Inflammatory macrophage (primary cell): ENCODE measurements around the gene PTGER3.
"Not testable (repeated sequence)": the region's sequence is repeated elsewhere in the genome, so short reads cannot be mapped to it uniquely, and the experiment has no call there.

Experiments used
- DNase-seq, 2 donors: peaks; one replicate each; pipeline ENCODE4 v3.0.0-alpha.2; 2020 to 2022

The PTGER3 gene

GRCh38 chr1:71002709-71003475 is 44.7 kb downstream of the PTGER3 start:
- no peak for DNase-seq

DNA sequence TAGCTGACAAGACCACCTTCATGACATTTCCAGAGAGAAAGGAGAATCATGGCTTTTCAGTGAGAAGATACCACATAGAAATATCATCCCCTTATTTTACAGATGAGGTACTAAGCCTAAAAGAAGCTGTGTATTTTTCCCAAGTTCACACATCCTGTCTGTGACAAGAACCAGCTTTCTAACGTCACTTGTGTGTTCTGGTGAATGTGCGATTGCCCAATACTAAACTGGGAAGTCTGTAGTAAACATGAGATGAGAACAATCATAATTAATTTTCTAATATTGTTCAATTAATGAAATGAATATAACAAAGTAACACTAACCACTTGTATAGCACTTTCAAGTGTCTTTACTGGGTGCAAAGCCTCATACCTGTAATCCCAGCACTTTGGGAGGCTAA is 46.0 kb downstream of the PTGER3 start:
- peak in 1 of 2 donors; percentile 11 for DNase-seq

GRCh38 chr1:70997793-70998192 is 49.8 kb downstream of the PTGER3 start:
- DNase-seq: no peak

DNA sequence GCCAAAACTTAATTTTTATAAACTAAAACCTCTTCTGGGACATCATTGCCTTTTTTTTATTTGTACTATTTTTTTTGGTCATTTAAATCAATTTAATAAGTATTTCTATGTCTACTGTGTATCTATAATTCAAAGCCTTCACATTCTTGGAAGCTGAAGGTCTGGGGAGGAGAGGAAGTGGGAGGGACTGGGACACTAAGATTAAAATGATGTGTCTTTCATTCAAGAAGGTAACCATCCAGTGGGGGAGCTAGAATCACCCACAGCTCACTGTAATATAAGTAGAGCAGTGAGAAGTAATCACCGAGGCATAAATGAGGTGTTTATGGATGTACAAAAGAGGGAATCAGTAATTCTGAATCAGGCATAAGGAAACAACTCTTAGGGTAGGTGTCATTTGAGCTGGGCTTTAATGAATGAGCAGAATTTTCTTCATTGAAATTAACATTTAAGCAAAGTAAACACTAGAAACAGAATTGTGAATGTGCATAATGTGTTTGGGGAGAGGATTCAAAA is 52.8 kb downstream of the PTGER3 start:
- no peak for DNase-seq

DNA sequence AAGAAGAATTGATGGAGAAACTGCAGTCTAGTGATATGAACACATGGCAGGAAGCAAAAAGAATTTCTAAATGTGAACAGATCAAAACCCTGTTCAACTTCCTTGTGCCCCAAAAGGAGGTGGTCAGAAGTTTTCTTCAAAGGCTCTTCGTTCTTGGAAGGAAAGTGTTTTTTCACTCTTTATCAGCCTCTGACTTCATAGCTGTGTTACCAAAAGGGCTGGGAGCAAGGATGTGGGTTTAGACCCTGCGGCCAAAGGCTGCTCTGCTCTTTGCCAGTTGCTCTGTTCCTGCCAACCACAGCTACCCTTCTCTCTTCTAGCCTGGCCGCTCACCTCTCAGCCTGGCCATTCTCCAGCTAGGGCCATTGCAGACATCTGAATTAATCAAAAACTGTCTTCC is 53.8 kb downstream of the PTGER3 start:
- DNase-seq: no peak

DNA sequence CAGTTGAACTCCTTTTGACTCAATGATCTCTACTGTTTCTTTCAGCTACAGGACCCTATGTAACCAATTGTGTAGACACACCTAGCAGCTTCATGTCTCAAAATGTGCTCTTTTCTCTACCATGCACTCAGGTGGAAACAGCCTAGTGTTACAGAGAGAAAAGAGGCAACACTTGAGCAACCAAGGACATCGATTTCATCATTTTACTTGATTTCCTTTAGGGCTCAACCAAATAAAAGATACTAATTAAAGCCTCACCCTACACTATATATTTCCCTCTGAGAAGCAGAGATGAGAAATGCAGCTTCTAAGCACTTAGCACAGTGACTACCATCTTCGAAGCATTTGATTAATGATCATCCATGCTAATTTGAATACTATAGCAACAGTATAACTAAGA is 55.1 kb downstream of the PTGER3 start:
- no peak for DNase-seq

- no peak for DNase-seq
These were observed 57.0 kb downstream of the PTGER3 start for GRCh38 chr1:70990469-70991253.

- no peak for DNase-seq
These were observed 60.1 kb downstream of the PTGER3 start for GRCh38 chr1:70987497-70987896.

DNA sequence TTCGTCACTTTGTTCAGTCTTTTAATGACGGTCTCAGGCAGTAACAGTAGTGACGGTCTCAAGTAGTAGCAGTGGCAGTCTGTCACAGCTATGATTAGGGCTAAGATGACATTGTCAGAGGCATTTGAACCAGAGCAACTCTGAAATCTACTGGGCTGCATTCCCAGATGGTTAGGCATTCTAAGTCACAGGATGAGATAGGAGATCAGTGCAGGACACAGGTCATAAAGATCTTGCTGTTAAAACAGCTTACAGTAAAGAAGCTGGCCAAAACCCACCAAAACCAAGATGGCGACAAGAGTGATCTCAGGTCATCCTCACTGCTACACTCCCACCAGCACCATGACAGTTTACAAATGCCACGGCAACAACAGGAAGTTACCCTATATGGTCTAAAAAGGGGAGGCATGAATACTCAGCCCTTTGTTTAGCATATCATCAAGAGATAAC is 61.8 kb downstream of the PTGER3 start:
- not testable (repeated sequence) for DNase-seq

DNA sequence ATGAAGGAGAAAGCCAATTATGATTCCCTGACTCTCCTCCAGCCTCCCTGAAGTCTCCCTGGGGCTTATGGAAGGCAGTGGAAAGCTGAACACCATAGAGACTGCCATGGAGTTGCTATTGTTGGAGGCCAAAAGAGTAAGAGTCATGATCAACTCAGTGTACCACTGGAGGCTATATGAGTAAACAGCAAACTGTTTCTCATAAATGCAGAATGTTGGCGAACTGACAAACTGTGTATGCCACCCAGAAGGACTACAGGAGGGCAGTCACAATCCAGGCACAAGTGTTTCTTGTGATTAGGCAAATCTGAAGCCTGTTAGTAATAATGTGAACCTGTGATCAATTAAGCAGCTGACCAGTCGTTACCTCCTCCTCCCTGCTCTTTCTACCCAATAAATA is 62.3 kb downstream of the PTGER3 start:
- DNase-seq: not testable (repeated sequence)

DNA sequence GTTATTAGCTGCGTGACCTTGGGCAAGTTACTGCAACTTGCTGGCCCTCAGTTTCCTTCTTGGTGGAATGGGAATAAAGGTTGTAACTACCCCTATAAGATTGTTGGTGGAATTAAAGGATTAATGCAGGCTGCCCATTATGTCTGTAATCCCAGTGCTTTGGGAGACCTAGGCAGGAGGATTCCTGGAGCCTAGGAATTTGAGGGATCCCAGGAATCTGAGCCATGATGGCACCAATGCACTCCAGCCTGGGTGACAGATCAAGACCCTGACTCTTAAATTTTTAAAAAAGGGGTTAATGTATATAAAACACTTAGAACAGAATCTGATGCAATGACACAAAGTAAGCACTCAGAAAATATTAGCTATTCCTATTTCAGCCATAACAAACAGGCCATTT is 67.3 kb downstream of the PTGER3 start:
- no peak for DNase-seq

GRCh38 chr1:70979881-70980280 is 67.7 kb downstream of the PTGER3 start:
- peak; percentile 53 to 78 for DNase-seq

- no peak for DNase-seq
These were observed 68.3 kb downstream of the PTGER3 start for GRCh38 chr1:70979313-70979712.

- peak; percentile 53 to 86 for DNase-seq
These were observed 69.0 kb downstream of the PTGER3 start for GRCh38 chr1:70978623-70979022.

DNA sequence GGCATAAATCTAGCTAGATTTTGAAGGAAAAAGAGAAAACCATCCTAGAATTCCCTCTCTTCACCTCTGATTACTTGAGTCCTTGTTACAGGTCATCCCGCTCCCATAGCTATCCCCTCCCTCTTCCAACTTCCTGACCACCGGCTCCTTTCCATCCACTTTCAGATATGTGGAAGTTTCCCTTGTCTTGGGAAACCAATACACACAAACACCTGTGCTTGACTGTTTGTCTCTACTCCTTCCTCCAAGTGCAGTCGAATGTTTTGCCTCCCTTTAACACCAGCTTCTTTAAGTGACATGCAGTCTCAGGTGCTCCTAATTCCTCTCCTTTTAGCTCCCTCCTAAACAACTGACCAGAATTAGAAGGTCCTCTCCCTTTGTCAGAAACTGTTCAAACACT is 70.0 kb downstream of the PTGER3 start:
- no peak for DNase-seq

- DNase-seq: no peak
These were observed 70.6 kb downstream of the PTGER3 start for GRCh38 chr1:70977041-70977440.

DNA sequence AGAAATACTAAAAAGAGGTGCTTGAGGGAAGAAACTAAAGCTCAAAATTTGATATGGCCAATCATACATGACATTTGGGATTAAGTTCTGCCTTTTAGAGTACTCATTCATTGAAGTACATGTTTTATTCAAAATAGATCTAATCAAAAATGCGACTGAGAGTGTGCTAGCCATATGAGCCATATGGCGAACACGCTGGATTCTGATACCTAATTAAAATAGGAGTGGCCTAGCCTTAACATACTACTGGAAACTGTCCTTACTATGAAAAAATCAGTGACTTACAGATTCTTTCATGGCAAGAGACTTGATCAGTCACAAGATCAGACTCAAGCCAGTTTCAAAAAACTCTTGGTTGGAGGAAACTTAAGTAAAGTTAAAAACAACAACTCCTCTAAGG is 73.9 kb downstream of the PTGER3 start:
- DNase-seq: no peak

DNA sequence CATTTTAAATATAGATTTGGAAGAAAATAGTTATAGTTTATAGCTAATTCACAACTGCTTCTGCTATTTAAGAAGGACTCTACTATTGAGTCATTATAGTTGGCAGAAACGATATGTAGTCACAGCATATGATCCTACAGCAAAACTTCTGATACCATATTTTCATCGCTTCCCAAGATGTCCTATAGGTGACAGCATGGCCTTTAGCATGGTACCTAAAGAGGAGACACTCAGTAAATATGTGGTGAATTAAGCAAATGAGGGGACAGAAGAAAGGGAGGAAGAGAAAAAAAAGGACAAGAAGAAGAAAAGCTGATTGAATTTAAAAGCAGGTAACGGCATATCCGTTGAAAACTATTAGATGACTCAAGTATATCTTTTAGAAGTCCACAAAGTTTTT is 77.2 kb downstream of the PTGER3 start:
- no peak for DNase-seq

DNA sequence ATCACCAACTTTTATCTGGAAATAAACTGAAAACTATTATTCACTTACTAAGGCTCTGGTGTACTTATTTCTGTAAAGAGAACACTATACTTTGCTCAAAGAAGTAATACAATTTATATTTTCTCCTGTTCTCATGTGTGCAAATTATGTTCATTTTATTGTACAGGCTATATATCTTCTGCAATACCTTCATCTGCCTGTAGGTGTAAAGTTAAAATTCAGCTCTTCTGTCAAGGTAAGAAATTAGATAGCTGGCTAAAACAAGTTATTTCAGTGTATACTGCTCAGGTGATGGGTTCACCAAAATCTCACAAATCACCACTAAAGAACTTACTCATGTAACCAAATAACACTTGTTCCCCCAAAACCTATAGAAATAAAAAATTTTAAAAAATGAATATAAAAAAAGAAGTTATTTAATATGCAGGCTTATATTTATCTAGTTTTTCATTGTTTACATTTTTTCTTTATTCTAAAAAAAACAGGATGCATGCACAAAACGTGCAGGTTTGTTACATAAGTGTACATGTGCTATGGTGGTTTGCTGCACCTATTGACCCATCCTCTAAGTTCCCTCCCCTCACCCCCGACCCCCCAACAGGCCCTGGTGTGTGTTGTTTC is 81.5 kb downstream of the PTGER3 start:
- DNase-seq: peak in 1 of 2 donors; percentile 15

GRCh38 chr1:70963374-70963773 is 84.2 kb downstream of the PTGER3 start:
- DNase-seq: no peak

DNA sequence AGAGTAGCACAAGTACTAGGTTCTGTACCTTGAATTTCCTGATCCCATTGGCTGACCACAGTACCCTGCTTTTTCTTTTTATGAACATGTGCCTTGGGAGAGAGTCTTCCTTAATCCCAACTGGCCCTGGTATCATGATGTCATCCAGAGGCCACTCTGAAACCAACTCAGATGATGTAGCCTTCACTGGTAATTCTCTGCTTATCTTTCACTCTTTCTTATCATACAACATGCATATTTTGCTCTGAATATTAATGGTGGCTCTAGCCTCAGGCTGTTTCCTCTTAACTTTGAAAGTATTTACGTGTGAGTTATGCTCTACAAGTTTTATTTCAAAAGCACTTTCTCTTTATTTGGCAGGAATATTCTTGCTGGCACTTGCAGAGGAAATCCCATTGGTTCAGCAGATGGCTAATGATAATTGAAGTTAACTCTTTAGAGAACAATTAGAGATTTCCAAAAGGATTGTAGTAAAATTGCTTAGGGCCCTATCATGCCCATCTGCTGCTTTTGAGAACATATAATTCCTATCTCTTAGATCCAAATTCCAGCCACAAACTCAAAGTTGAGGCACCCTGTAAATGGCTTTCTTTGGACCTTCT is 86.1 kb downstream of the PTGER3 start:
- DNase-seq: no peak

DNA sequence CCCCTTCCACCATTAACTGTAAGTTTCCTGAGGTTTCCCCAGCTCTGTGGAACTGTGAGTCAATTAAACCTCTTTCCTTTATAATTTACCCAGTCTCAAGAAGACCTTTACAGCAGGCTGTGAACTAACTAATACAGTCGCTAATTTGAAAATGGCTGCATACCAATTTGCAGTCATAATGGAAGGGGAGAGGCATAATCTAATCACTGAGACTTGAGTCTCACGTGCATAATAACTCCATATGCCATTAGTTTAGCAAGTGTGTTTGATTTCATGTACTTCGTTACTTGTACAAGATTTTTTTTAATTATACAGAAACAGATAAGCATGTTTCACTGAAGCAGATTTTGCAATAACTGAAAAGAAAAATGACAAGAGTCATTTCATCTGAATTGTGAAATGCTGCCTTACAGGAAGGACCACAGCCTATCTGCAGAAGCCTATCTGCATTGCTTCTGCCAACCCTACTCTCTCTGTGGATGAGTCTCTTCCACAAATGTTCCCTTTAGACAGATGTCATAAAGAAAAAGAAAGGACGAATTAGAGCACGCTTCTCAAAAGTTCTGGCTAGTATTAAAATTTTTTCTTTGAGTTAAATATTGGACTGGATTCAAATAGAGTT is 99.1 kb downstream of the PTGER3 start:
- DNase-seq: peak in 1 of 2 donors; percentile 44
